ENCODE results near the gene POLE. TPM values are rescaled to one million over a fixed set of nuclear protein-coding genes. Genes with fewer than 3 reads are reported as not detected.
A peak's percentile ranks its signal among the peaks of the same experiment; 100 is the strongest.

Gene POLE
- total RNA-seq, 4 donors from 2014 or later: 19.2 to 28.1 (median 23.9) TPM

- H3K27me3 ChIP-seq: peaks cover 17% of the 10 kb centered on the region
- intact Hi-C loops (cut with DNase I): loop anchor here (2.0 to 10.0 kb wide), 2 partner anchors 199 to 459 kb away; no protein-coding TSS in a partner anchor
Observed at GRCh38 chr12:132614029-132614428, 73.1 kb downstream of the POLE start.

GRCh38 chr12:132611620-132612019 lies 75.5 kb downstream of the POLE start:
- TF ChIP-seq CTCF (IDR thresholded peaks at IDR 0.05): no peak
- no peak for TF ChIP-seq POLR2A (IDR thresholded peaks at IDR 0.05)
- Histone ChIP-seq H3K4me1 (peaks cover 0 to 9% of the 10 kb centered on the region in 2 donors), H3K27ac (no peak overlapping the region), H3K27me3 (peaks cover 5% of the 10 kb centered on the region), H3K9me3 (no peaks in the 10 kb centered on the region), H3K36me3 (no peaks in the 10 kb centered on the region), H3K4me3 (replicated peaks in 1 of 3) (no peak overlapping the region)
- intact Hi-C loops (cut with DNase I): loop anchor here (10.0 kb wide), 1 partner anchor 457 kb away; no protein-coding TSS in a partner anchor
- DNase-seq: no peak
- WGBS, 2 donors: 90 to 97% methylated on average over 10 of the region's 10 CpGs

More at GRCh38 chr12:132614029-132614428, 73.1 kb downstream of the POLE start:
- H3K4me3 ChIP-seq (replicated peaks in 1 of 3): no peak overlapping the region
- 87 to 94% methylated on average over 5 of the region's 5 CpGs for WGBS, 2 donors
- peaks cover 5 to 13% of the 10 kb centered on the region in 2 donors for H3K4me1 ChIP-seq
- no peaks in the 10 kb centered on the region for H3K9me3 ChIP-seq
- no peak for TF ChIP-seq POLR2A (IDR thresholded peaks at IDR 0.05)
- no peak for TF ChIP-seq CTCF (IDR thresholded peaks at IDR 0.05)
- no peaks in the 10 kb centered on the region for H3K36me3 ChIP-seq
- H3K27ac ChIP-seq: no peak overlapping the region
- no peak for DNase-seq

- no peaks in the 10 kb centered on the region for H3K27me3 ChIP-seq
- TF ChIP-seq POLR2A (IDR thresholded peaks at IDR 0.05): no peak
- TF ChIP-seq CTCF (IDR thresholded peaks at IDR 0.05): no peak
- DNase-seq: no peak
- H3K9me3 ChIP-seq: no peaks in the 10 kb centered on the region
- H3K36me3 ChIP-seq: no peaks in the 10 kb centered on the region
- 78 to 83% methylated on average over 22 to 33 of the region's 33 CpGs for WGBS, 2 donors
- H3K4me1 ChIP-seq: peaks cover 0 to 9% of the 10 kb centered on the region in 2 donors
- H3K27ac ChIP-seq: no peak overlapping the region
- intact Hi-C loops (cut with DNase I): loop anchor here (10.0 kb wide), 1 partner anchor 456 kb away; no protein-coding TSS in a partner anchor
- no peak overlapping the region for H3K4me3 ChIP-seq (replicated peaks in 1 of 3)
Observed at GRCh38 chr12:132610866-132611602, 76.1 kb downstream of the POLE start.

- WGBS, 2 donors: 23 to 29% methylated on average over 22 to 26 of the region's 35 CpGs
Observed at GRCh38 chr12:132610051-132610759, 76.9 kb downstream of the POLE start, which contains the start of gene LRCOL1. Gene LRCOL1, minus strand, starts transcription at chr12:132610582. Its CDS starts 4,331 bp downstream, at chr12:132606251.

More at GRCh38 chr12:132610051-132610759, 76.9 kb downstream of the POLE start, which contains the start of gene LRCOL1:
- no peaks in the 10 kb centered on the region for H3K27me3 ChIP-seq
- H3K9me3 ChIP-seq: no peaks in the 10 kb centered on the region
- H3K4me3 ChIP-seq (replicated peaks in 1 of 3): no peak within 1 kb of the TSS
- H3K36me3 ChIP-seq: no peaks in the 10 kb centered on the region
- peaks cover 0 to 9% of the 10 kb centered on the region in 2 donors for H3K4me1 ChIP-seq
- TF ChIP-seq POLR2A (IDR thresholded peaks at IDR 0.05) (no peak), CTCF (IDR thresholded peaks at IDR 0.05) (no peak)
- H3K27ac ChIP-seq: no peak within 1 kb of the TSS
- peak; percentile 24 to 51 for DNase-seq
- intact Hi-C loops (cut with DNase I): loop anchor here (10.0 kb wide), 1 partner anchor 455 kb away; no protein-coding TSS in a partner anchor

Data from thyroid gland (tissue), 4 donors.